Testis (tissue), 5 donors: ENCODE measurements around the gene EXD1. TPM values are rescaled to one million over a fixed set of nuclear protein-coding genes. Genes with fewer than 3 reads are reported as not detected.

Source experiments
- DNase-seq: peaks from one replicate; pipeline ENCODE4 v3.0.0-alpha.2; 2019
- H3K27ac ChIP-seq, 2 donors: fragments of 200-600 bp; sonication (generic); one replicate each; pipeline ENCODE4 v1.5.1; 2019
- H3K27me3 ChIP-seq: fragments of 200-600 bp; sonication (generic); one replicate; pipeline ENCODE4 v1.5.1; 2019
- H3K36me3 ChIP-seq: fragments of 200-600 bp; sonication (generic); one replicate; pipeline ENCODE4 v1.5.1; 2017; ENCODE audit warnings: low read depth; ENCODE audit errors: missing control alignments
- H3K4me1 ChIP-seq: fragments of 200-600 bp; sonication (generic); one replicate; pipeline ENCODE4 v1.5.1; 2019
- H3K4me3 ChIP-seq, 2 donors: fragments of 200-600 bp; sonication (generic); one replicate each; pipeline ENCODE4 v1.5.1; 2017 to 2019
- H3K9me3 ChIP-seq: fragments of 200-600 bp; sonication (generic); one replicate; pipeline ENCODE4 v1.5.1; 2017
- CTCF ChIP-seq, 3 experiments: fragments of 450-650 bp in 2 of 3; fragments of 200-600 bp in 1 of 3; sonication (generic) in 1 of 3; IDR thresholded peaks; one replicate each; pipeline ENCODE4 v1.5.1; 2016 to 2019; ENCODE audit warnings: antibody characterized with exemption in 3 of 3, mild to moderate bottlenecking in 2 of 3, moderate library complexity in 1 of 3
- POLR2A ChIP-seq: fragments of 450-650 bp; IDR thresholded peaks from one replicate; pipeline ENCODE4 v1.6.1; 2017; ENCODE audit warnings: antibody characterized with exemption, mild to moderate bottlenecking, moderate library complexity
- WGBS, 2 donors: methylation state at CpG; one replicate each; pipeline ENCODE4 v1.1.5; 2018; 5-methylcytosine and 5-hydroxymethylcytosine counted together
- intact Hi-C: fragments of 100-400 bp; cut with DNase I; formaldehyde crosslinking; loops from one replicate; pipeline ENCODE4 v1.15.1; 2023; ENCODE audit warnings: low total_unique reads
- long read RNA-seq, 2 donors: transcript quantifications; one replicate each; lab custom pipeline, GENCODE V29; 2026
- polyA plus RNA-seq: library from polyadenylated mRNA; stranded (reverse); fragments of 350-450 nt; fragmentation: Illumina TruSeq; extraction: RNeasy Lipid Tissue Mini Kit (QIAGEN cat#74804); gene quantifications from one replicate; pipeline ENCODE4 v1.2.3, GENCODE V29; 2014; ENCODE audit warnings: low read depth, low replicate concordance; ENCODE audit not compliant: insufficient read depth
- total RNA-seq, 2 donors: library from RNA; depleted of rRNA; stranded (reverse); fragments of >200 nt; gene quantifications; one replicate each; pipeline ENCODE4 v1.2.3, GENCODE V29; 2016

EXD1 gene, protein sequence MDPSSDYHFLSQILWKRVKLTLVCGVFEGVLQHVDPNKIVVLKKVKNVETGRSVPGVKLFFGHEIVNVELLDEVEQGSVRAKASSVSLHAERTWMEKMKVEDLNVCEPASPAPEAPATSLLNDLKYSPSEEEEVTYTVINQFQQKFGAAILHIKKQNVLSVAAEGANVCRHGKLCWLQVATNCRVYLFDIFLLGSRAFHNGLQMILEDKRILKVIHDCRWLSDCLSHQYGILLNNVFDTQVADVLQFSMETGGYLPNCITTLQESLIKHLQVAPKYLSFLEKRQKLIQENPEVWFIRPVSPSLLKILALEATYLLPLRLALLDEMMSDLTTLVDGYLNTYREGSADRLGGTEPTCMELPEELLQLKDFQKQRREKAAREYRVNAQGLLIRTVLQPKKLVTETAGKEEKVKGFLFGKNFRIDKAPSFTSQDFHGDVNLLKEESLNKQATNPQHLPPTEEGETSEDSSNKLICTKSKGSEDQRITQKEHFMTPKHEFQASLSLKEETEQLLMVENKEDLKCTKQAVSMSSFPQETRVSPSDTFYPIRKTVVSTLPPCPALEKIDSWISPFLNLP
- total RNA-seq (10 to 100 TPM; 20.7 to 42.9 TPM), polyA plus RNA-seq (47.0 TPM)
- long read RNA-seq, donor 1: 0 reads
- long read RNA-seq, donor 2, partial matches to known transcripts: 5 of 23 reads
- long read RNA-seq, donor 2, other reads (novel, unspliced or antisense): 18 of 23 reads

- TF ChIP-seq POLR2A: no peak
- TF ChIP-seq CTCF (IDR thresholded peaks at IDR 0.05): peak; percentile 91 to 95 (median 94)
- intact Hi-C loops: no loop called here
- 0 to 1% methylated on average over 62 to 69 of the region's 72 CpGs for WGBS, 2 donors
Measured at GRCh38 chr15:41230650-41231421, at the start of gene EXD1, which contains the start of gene CHP1. Gene EXD1 (minus strand): TSS chr15:41230757. CDS start chr15:41226575, 4,182 bp downstream. Gene CHP1 (plus strand): TSS chr15:41231268. CDS start chr15:41231383, 115 bp downstream.

DNA sequence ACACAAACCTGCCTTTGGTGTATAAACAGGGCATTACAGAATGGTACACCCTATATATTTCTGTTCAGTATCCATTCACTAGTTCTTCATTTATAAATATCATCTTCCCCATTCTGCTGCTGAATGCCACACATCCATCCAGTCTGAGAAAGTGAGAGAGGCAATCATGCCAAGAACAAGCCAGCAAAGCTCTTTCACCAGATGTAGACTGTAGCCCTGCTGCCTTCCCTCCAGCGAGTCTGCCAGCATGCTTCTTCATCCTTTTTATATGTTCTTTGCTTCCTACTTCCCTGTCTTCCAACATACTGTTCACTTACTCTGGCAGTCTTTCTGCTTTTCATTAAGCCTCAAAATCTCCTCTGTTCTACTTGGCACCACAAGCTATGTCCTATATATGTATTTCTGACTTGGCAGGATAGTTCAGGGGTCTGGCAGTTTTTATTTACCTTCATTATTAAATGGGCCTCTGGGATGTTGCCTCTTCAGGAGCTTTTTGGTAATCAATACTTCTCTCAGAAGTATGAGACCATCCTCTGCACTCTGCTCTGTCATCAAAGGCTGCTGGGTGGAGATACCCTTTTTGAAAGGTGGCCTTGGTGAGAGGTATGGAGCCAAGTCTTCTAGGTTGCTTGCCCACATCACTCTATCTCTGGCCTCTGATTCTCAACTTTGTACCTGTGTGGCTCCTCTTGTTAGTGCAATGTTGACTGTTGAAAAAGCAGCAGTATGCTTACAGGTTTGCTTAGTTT, 49.2 kb upstream of the EXD1 start:
- DNase-seq: no peak
- no peak overlapping the region for H3K4me3 ChIP-seq
- 73 to 88% methylated on average over 1 of the region's 1 CpG for WGBS, 2 donors
- no peaks in the 10 kb centered on the region for H3K27me3 ChIP-seq
- no peak overlapping the region for H3K27ac ChIP-seq
- intact Hi-C loops: no loop called here
- no peaks in the 10 kb centered on the region for H3K9me3 ChIP-seq
- TF ChIP-seq CTCF (IDR thresholded peaks at IDR 0.05) (no peak), POLR2A (no peak)
- no peaks in the 10 kb centered on the region for H3K4me1 ChIP-seq
- H3K36me3 ChIP-seq: no peaks in the 10 kb centered on the region

More at GRCh38 chr15:41230650-41231421, at the start of gene EXD1, which contains the start of gene CHP1:
- Histone ChIP-seq H3K9me3 (no peaks in the 10 kb centered on the region), H3K27me3 (no peaks in the 10 kb centered on the region), H3K27ac (peak within 1 kb of the TSS; percentile 83 to 92), H3K4me1 (peaks cover 12% of the 10 kb centered on the region), H3K36me3 (no peaks in the 10 kb centered on the region), H3K4me3 (peak within 1 kb of the TSS; percentile 76 to 86)
- peak; percentile 98 for DNase-seq

DNA sequence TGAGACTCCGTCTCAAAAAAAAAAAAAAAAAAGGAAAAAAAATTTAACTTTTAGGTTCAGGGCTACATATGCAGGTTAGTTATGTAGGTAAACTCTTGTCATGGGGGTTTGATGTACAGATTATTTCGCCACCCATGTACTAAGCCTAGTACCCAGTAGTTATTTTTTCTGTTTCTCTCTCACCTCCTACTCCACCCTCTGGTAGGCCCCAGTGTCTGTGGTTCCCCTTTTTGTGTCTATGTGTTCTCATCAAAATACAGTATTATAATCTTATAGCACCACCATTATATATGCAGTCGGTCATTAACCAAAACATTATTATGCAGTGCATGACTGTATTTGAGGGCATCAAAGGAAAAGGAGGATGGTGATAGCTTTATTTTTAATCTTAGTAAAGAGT, 47.8 kb upstream of the EXD1 start:
- H3K27me3 ChIP-seq: no peaks in the 10 kb centered on the region
- H3K4me3 ChIP-seq: no peak overlapping the region
- no peaks in the 10 kb centered on the region for H3K4me1 ChIP-seq
- intact Hi-C loops: no loop called here
- whole genome bisulfite sequencing, 2 donors: 92% methylated on average over 3 of the region's 3 CpGs
- H3K9me3 ChIP-seq: no peaks in the 10 kb centered on the region
- no peak for DNase-seq
- H3K27ac ChIP-seq: no peak overlapping the region
- TF ChIP-seq POLR2A (no peak), CTCF (IDR thresholded peaks at IDR 0.05) (no peak)
- no peaks in the 10 kb centered on the region for H3K36me3 ChIP-seq

DNA sequence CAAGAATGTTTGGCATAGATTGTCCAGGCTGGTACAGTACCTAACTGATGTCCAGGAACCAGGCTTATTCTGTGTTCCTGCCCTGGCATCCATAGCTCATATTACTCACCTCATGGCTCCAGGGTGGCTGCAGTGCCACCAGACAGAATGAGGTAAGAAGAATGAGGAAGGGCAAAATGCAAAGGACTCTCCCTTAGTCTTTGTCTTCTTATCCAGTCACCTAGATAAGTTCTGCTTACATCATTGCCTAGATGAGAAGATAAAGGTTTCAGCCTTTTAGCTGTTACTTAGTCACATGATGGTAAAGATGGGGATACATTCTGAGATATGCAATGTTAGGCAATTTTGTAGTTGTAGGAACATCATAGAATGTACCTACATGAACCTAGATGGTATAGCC, 46.3 kb upstream of the EXD1 start:
- TF ChIP-seq CTCF (IDR thresholded peaks at IDR 0.05) (no peak), POLR2A (no peak)
- DNase-seq: no peak
- H3K27me3 ChIP-seq: no peaks in the 10 kb centered on the region
- no peak overlapping the region for H3K4me3 ChIP-seq
- H3K4me1 ChIP-seq: no peaks in the 10 kb centered on the region
- no peaks in the 10 kb centered on the region for H3K9me3 ChIP-seq
- intact Hi-C loops: no loop called here
- no peak overlapping the region for H3K27ac ChIP-seq
- no peaks in the 10 kb centered on the region for H3K36me3 ChIP-seq
